ENCODE results near the gene HSD11B1.

GRCh38 chr1:209662879-209663327, 41.7 kb upstream of the HSD11B1 start:
- TF ChIP-seq POLR2A (IDR thresholded peaks at IDR 0.05) (no peak), CTCF (IDR thresholded peaks at IDR 0.05) (no peak)

Measured in Peyer's patch (tissue), 4 donors.